NB4 (cell line): ENCODE results near the gene TMEM31.

Experiments used
- DNase-seq: peaks from one replicate; pipeline ENCODE4 v3.0.0; 2010; ENCODE audit warnings: low read depth
- H3K4me3 ChIP-seq: one replicate; pipeline ENCODE4 v1.5.1; 2011; ENCODE audit warnings: mild to moderate bottlenecking, low read depth, low read length, moderate library complexity
- MYC ChIP-seq: IDR thresholded peaks from 2 replicates; pipeline ENCODE4 v1.6.1; 2011; ENCODE audit warnings: low read depth, low read length
- POLR2A ChIP-seq: IDR thresholded peaks from 2 replicates; pipeline ENCODE4 v1.6.1; 2011; ENCODE audit warnings: mild to moderate bottlenecking; ENCODE audit not compliant: insufficient read length; ENCODE audit errors: extremely low read depth
- TF ChIP-seq, protein P1 (sequence below): IDR thresholded peaks from 2 replicates; pipeline ENCODE4 v1.6.1; 2011; ENCODE audit warnings: low read depth, low read length
- TF ChIP-seq, protein P2 (sequence below): IDR thresholded peaks from one replicate; pipeline ENCODE4 v1.5.1; 2012; ENCODE audit warnings: low read depth, low read length

Gene TMEM31

DNA sequence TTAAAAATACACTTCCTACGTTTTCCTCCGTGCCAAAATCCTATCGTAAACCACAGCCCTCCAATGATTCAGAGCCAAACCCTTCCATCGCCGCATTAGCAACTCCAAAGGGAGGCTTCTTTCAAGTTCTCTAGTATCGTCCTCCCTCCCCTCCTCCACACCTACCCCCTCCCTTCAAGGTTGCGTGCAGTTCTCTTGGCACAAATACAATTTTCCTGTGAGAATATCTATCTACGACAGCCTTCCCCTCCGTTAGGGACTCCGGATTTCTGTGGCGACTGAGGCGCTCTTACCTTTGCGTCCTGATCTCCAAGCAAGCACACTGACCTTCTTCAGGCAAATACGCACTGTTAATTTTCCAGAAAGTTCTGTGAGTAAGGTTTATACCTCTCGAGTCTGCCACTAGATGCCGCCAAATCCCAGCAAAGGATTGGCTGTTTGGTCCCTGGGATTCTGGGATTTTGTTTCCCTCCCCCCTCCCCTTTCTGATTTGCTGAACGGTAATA is 23.0 kb upstream of the TMEM31 start:
- TF ChIP-seq MYC = no peak
- peak; percentile 20 for TF ChIP-seq POLR2A
- TF ChIP-seq, protein P1, sequence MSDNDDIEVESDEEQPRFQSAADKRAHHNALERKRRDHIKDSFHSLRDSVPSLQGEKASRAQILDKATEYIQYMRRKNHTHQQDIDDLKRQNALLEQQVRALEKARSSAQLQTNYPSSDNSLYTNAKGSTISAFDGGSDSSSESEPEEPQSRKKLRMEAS = no peak
- TF ChIP-seq, protein P2, sequence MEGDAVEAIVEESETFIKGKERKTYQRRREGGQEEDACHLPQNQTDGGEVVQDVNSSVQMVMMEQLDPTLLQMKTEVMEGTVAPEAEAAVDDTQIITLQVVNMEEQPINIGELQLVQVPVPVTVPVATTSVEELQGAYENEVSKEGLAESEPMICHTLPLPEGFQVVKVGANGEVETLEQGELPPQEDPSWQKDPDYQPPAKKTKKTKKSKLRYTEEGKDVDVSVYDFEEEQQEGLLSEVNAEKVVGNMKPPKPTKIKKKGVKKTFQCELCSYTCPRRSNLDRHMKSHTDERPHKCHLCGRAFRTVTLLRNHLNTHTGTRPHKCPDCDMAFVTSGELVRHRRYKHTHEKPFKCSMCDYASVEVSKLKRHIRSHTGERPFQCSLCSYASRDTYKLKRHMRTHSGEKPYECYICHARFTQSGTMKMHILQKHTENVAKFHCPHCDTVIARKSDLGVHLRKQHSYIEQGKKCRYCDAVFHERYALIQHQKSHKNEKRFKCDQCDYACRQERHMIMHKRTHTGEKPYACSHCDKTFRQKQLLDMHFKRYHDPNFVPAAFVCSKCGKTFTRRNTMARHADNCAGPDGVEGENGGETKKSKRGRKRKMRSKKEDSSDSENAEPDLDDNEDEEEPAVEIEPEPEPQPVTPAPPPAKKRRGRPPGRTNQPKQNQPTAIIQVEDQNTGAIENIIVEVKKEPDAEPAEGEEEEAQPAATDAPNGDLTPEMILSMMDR = peak; percentile 43
- H3K4me3 ChIP-seq = peak overlapping the region; percentile 83
- DNase-seq = peak; percentile 71

DNA sequence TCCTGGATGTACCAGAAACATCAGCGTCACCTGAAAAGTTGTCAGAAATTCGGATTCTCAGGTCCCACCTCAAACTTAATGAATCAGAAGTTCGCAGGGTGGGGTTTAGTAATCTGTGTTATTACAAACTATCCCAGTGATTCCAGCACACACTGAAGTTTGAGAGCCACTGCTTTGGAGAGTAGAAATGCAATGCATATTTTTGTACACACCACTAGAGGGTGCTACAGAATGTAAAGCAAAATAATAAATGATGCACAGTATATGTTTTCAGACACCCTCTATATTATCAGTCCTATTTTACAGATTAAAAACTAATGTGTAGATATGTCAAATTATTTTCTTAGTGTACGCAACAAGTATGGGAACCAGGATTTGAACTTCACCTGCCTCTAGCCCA is 21.8 kb upstream of the TMEM31 start:
- no peak for TF ChIP-seq POLR2A
- TF ChIP-seq, protein P2 = peak; percentile 39
- H3K4me3 ChIP-seq = no peak overlapping the region
- peak; percentile 44 for DNase-seq

DNA sequence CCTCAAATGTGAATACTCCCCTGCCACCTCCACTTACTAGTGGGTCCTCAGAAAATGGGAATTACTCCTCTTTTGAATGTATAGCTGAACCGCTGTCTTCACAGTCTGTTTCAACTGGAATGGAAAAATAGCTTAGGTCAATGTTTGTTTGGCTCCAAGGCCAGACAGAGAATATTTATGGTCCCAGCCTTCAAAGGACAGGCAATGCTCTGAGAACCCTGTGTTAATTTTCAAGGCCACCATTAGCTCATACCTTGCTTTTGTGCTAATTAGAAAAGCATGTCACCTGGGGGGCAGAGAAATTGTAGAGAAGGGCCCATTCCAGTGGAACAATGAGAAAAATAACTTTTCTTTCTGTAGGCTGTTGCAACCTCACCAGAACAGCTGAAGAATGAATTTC is 19.6 kb upstream of the TMEM31 start:
- TF ChIP-seq MYC (no peak), POLR2A (no peak)
- TF ChIP-seq, protein P2 = no peak
- TF ChIP-seq, protein P1 = no peak
- no peak overlapping the region for H3K4me3 ChIP-seq
- DNase-seq = no peak

DNA sequence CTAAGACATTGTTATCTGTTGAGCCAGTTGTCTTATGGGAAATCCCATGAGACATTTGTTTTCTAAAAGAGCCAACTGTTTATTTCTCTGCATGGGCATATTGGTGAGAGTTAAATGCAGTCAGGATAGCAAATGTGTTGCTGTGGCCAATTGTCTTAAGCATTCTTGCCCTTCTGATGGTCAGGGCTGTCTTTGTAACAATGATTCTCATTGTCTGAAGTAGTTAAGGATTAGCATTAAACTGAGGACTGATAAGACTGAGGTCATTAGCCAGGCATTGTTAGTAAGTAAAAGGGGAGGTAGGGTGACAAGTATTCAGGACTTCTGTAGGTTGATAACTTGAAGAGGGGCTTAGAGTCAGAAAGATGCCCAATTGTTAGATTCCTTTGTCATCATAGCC is 13.0 kb upstream of the TMEM31 start:
- no peak for DNase-seq
- TF ChIP-seq POLR2A = no peak
- TF ChIP-seq, protein P1 = no peak
- TF ChIP-seq MYC = no peak
- TF ChIP-seq, protein P2 = no peak
- no peak overlapping the region for H3K4me3 ChIP-seq

DNA sequence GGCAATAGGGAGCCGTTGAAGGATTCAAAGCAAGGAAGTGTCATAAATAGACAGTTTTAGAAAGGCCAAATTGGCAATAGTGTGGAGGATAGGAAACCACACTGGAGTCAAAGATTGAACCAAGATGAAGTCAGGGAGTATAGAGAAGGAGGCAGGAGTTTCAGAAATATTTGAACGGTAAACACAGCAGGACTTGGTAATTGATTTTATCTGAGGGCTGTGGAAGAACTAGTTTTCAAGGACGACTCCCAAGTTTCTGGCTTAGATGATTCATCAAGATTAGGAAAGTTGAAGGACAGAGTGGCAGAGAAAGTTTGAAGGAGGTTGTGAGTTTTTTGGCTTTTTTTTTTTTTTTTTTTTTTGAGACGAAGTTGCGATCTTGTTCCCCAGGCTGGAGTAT is 11.5 kb upstream of the TMEM31 start:
- H3K4me3 ChIP-seq = no peak overlapping the region
- no peak for DNase-seq
- TF ChIP-seq MYC (no peak), POLR2A (no peak)
- TF ChIP-seq, protein P1 = no peak
- TF ChIP-seq, protein P2 = no peak

DNA sequence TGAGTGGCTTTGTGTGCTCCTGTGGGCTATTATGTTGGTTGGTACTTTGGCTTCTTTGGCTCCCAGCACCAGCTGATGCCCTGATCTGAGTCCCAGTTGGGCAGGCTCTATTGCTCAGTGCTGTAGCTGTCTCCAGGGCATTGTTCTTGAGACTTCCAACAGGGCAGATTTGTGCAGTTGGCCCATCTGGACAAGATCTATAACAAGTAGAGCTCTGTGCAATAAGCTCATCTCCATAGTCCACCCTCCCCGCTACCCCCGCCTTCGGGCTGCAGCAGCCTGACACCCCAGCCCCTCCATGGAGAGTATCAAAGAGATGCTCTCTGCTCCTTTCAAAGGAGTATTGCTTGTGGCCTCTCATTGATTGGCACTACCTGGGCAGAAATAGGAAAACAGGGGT is 5.8 kb upstream of the TMEM31 start:
- TF ChIP-seq, protein P1 = no peak
- TF ChIP-seq, protein P2 = no peak
- TF ChIP-seq MYC (no peak), POLR2A (no peak)
- no peak for DNase-seq
- H3K4me3 ChIP-seq = no peak overlapping the region
